ENCODE measurements around the gene SYT6. TPM values are rescaled to one million over a fixed set of nuclear protein-coding genes. Genes with fewer than 3 reads are reported as not detected.
"Not testable (repeated sequence)": the region's sequence is repeated elsewhere in the genome, so short reads cannot be mapped to it uniquely, and the experiment has no call there.

The SYT6 gene
- total RNA-seq, 1 experiment from 2014 or later, result not detected

- no peak for DNase-seq (ENCODE audit: low read depth)
- in situ Hi-C loops (cut with HindIII; ENCODE audit: low pct_unique_long_range_greater_than_20kb, low sequenced_read_pairs), result no loop called here
These were observed 91.1 kb downstream of the SYT6 start for GRCh38 chr1:114062477-114063099.

- in situ Hi-C loops (cut with HindIII; ENCODE audit: low pct_unique_long_range_greater_than_20kb, low sequenced_read_pairs), result no loop called here
These were observed 92.4 kb downstream of the SYT6 start for GRCh38 chr1:114061121-114061830.

GRCh38 chr1:114058236-114058635 is 95.4 kb downstream of the SYT6 start:
- in situ Hi-C loops (cut with HindIII; ENCODE audit: low pct_unique_long_range_greater_than_20kb, low sequenced_read_pairs); DNase-seq (ENCODE audit: low read depth): not testable (repeated sequence)

More at GRCh38 chr1:114061121-114061830, 92.4 kb downstream of the SYT6 start:
- DNase-seq (ENCODE audit: low read depth), result no peak

- DNase-seq (ENCODE audit: low read depth), result no peak
- in situ Hi-C loops (cut with HindIII; ENCODE audit: low pct_unique_long_range_greater_than_20kb, low sequenced_read_pairs), result no loop called here
These were observed 99.5 kb downstream of the SYT6 start for GRCh38 chr1:114054148-114054547.

- in situ Hi-C loops (cut with HindIII; ENCODE audit: low pct_unique_long_range_greater_than_20kb, low sequenced_read_pairs), result no loop called here
- DNase-seq (ENCODE audit: low read depth), result no peak
These were observed 105.4 kb downstream of the SYT6 start for GRCh38 chr1:114048232-114048631.

- no peak for DNase-seq (ENCODE audit: low read depth)
- in situ Hi-C loops (cut with HindIII; ENCODE audit: low pct_unique_long_range_greater_than_20kb, low sequenced_read_pairs), result no loop called here
These were observed 110.1 kb downstream of the SYT6 start for GRCh38 chr1:114043548-114043947.

- in situ Hi-C loops (cut with HindIII; ENCODE audit: low pct_unique_long_range_greater_than_20kb, low sequenced_read_pairs), result no loop called here
- no peak for DNase-seq (ENCODE audit: low read depth)
These were observed 110.6 kb downstream of the SYT6 start for GRCh38 chr1:114043054-114043453.

GRCh38 chr1:114040273-114041015 is 113.2 kb downstream of the SYT6 start:
- in situ Hi-C loops (cut with HindIII; ENCODE audit: low pct_unique_long_range_greater_than_20kb, low sequenced_read_pairs), result no loop called here
- DNase-seq (ENCODE audit: low read depth), result no peak

Other genes with a start within 250 kb of the SYT6 start
- gene AP4B1, start 249.1 kb downstream of the SYT6 start, total RNA-seq (2014; rRNA removed; shearing (Covaris generic); ENCODE audit: low replicate concordance), result 2.0 and 2.3 TPM in 2 replicates
- gene DCLRE1B, start 248.5 kb downstream of the SYT6 start, total RNA-seq (2014; rRNA removed; shearing (Covaris generic); ENCODE audit: low replicate concordance), result 4.6 and 5.1 TPM in 2 replicates
- gene HIPK1, start 224.5 kb downstream of the SYT6 start, total RNA-seq (2014; rRNA removed; shearing (Covaris generic); ENCODE audit: low replicate concordance), result 8.1 and 10.0 TPM in 2 replicates
- not detected in 2 replicates for gene OLFML3, start 174.4 kb downstream of the SYT6 start, total RNA-seq (2014; rRNA removed; shearing (Covaris generic); ENCODE audit: low replicate concordance)

All from Caki2 (cell line).